CD4-positive, alpha-beta memory T cell (primary cell): ENCODE data around the gene NUP188. TPM values are rescaled to one million over a fixed set of nuclear protein-coding genes. Genes with fewer than 3 reads are reported as not detected.

Experiments used
- CTCF ChIA-PET: fragments of 350-600 bp; sonication (Branson Sonifier 250); formaldehyde crosslinking; loops from one replicate; lab custom pipeline; 2021; ENCODE audit warnings: inconsistent platforms; ENCODE audit not compliant: partially characterized antibody; lab: Charles Lee
- POLR2A ChIA-PET: fragments of 350-600 bp; sonication (Branson Sonifier 250); formaldehyde crosslinking; loops from one replicate; lab custom pipeline; 2021; ENCODE audit not compliant: partially characterized antibody; lab: Charles Lee
- DNase-seq, 5 donors: peaks; one replicate each; pipeline versions ENCODE4 v3.0.0 to v3.0.0-alpha.2; 2020 to 2022; ENCODE audit warnings: mixed read lengths in 1 of 5
- H3K27ac ChIP-seq: one replicate; pipeline ENCODE4 v1.7.0; 2013; ENCODE audit warnings: low read depth, low read length
- H3K27me3 ChIP-seq: 2 replicates; pipeline ENCODE4 v1.7.0; 2013; ENCODE audit warnings: mild to moderate bottlenecking, low read length, moderate library complexity; ENCODE audit not compliant: insufficient read depth
- H3K36me3 ChIP-seq: 2 replicates; pipeline ENCODE4 v1.7.0; 2013; ENCODE audit warnings: mild to moderate bottlenecking, low read length, moderate library complexity; ENCODE audit not compliant: insufficient read depth
- H3K4me1 ChIP-seq: 2 replicates; pipeline ENCODE4 v1.7.0; 2013; ENCODE audit warnings: mild to moderate bottlenecking, low read length, moderate library complexity; ENCODE audit not compliant: insufficient read depth
- H3K4me3 ChIP-seq, 2 donors: one replicate each; pipeline ENCODE4 v1.7.0; 2013; ENCODE audit warnings: low read length in 2 of 2, mild to moderate bottlenecking in 1 of 2
- H3K9me3 ChIP-seq, 2 donors: one replicate each; pipeline ENCODE4 v1.7.0; 2013; ENCODE audit warnings: low read length in 2 of 2, control low read depth in 1 of 2; ENCODE audit not compliant: control insufficient read depth in 1 of 2
- H3K27ac Mint-ChIP-seq, 7 donors: one replicate each; pipeline ENCODE4 v1.8.0; 2020 to 2021; ENCODE audit warnings: mixed read lengths in 7 of 7, mild to moderate bottlenecking in 6 of 7, inconsistent platforms in 3 of 7, moderate library complexity in 3 of 7
- H3K27me3 Mint-ChIP-seq, 2 donors: one replicate each; pipeline ENCODE4 v1.8.0; 2020 to 2021; ENCODE audit warnings: mixed read lengths in 2 of 2
- H3K36me3 Mint-ChIP-seq, 2 donors: one replicate each; pipeline ENCODE4 v1.8.0; 2020 to 2021; ENCODE audit warnings: mixed read lengths in 2 of 2, inconsistent platforms in 1 of 2, mild to moderate bottlenecking in 1 of 2
- H3K4me1 Mint-ChIP-seq, 4 donors: one replicate each; pipeline ENCODE4 v1.8.0; 2020 to 2021; ENCODE audit warnings: mixed read lengths in 4 of 4, mild to moderate bottlenecking in 1 of 4
- H3K4me3 Mint-ChIP-seq, 8 donors: one replicate each; pipeline ENCODE4 v1.8.0; 2020 to 2021; ENCODE audit warnings: mixed read lengths in 8 of 8, mild to moderate bottlenecking in 7 of 8, moderate library complexity in 6 of 8, inconsistent platforms in 3 of 8
- H3K9me3 Mint-ChIP-seq, 8 donors: one replicate each; pipeline ENCODE4 v1.8.0; 2020 to 2021; ENCODE audit warnings: mixed read lengths in 8 of 8, mild to moderate bottlenecking in 5 of 8, inconsistent platforms in 3 of 8, moderate library complexity in 1 of 8
- intact Hi-C: fragments of 100-400 bp; cut with micrococcal nuclease; formaldehyde crosslinking; loops from one replicate; pipeline ENCODE4 v1.15.1; 2023
- polyA plus RNA-seq, 2 donors: library from polyadenylated mRNA; unstranded; fragments of 300-500 nt; fragmentation: Illumina TruSeq; gene quantifications; one replicate each; pipeline ENCODE4 v1.2.3, GENCODE V29; 2021
- total RNA-seq, 2 experiments: library from RNA; stranded (reverse); gene quantifications; one replicate each; pipeline ENCODE4 v1.2.3, GENCODE V29; 2021

NUP188 gene
- total and polyA plus RNA-seq, 4 experiments from 2014 or later = 27.2 to 70.8 (median 54.8) TPM

GRCh38 chr9:129011170-129011569 is 63.7 kb downstream of the NUP188 start:
- POLR2A ChIA-PET = no interaction called here
- Mint-ChIP-seq H3K36me3 (peaks cover 10 to 51% of the 10 kb centered on the region in 2 donors), H3K4me3 (no peak overlapping the region), H3K27ac (peak overlapping the region in 2 of 7 donors; percentile 57 to 80), H3K9me3 (no peaks in the 10 kb centered on the region), H3K27me3 (no peaks in the 10 kb centered on the region), H3K4me1 (peaks cover 0 to 2% (median 0%) of the 10 kb centered on the region in 4 donors)
- H3K27me3 ChIP-seq = no peaks in the 10 kb centered on the region
- CTCF ChIA-PET = no interaction called here
- no peak for DNase-seq
- no peak overlapping the region for H3K27ac ChIP-seq
- no peaks in the 10 kb centered on the region for H3K4me1 ChIP-seq
- no peak overlapping the region for H3K4me3 ChIP-seq
- H3K36me3 ChIP-seq = peaks cover 40% of the 10 kb centered on the region
- intact Hi-C loops = no loop called here
- H3K9me3 ChIP-seq = no peaks in the 10 kb centered on the region

DNA sequence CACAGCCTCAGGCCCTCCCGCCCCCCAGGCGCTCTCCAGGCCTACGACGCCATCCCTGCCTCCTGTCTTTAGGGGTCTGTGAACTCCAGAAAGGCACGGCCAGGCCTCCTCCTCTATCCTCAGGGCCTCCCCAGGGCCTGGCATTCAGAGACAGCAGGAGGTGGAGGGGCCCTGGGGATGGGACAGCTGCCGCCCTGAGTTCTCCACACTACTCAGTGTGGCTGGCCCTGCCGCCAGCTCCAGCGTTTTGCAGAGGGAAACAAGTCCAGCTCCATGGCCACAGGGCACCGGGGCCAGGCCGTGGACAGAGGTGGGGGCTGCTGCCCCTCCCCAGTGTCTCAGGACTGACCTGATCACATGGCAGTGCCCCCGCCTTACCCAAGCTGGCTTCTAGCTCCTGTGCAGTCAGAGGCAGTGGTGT is 64.3 kb downstream of the NUP188 start:
- peaks cover 34% of the 10 kb centered on the region for H3K36me3 ChIP-seq
- H3K36me3 Mint-ChIP-seq = peaks cover 10 to 46% of the 10 kb centered on the region in 2 donors
- H3K27ac Mint-ChIP-seq = no peak overlapping the region
- CTCF ChIA-PET = no interaction called here
- no peak overlapping the region for H3K4me3 ChIP-seq
- H3K27me3 Mint-ChIP-seq = no peaks in the 10 kb centered on the region
- POLR2A ChIA-PET = no interaction called here
- H3K27me3 ChIP-seq = no peaks in the 10 kb centered on the region
- H3K9me3 Mint-ChIP-seq = no peaks in the 10 kb centered on the region
- no peak for DNase-seq
- intact Hi-C loops = no loop called here
- H3K9me3 ChIP-seq = no peaks in the 10 kb centered on the region
- no peak overlapping the region for H3K4me3 Mint-ChIP-seq
- H3K4me1 Mint-ChIP-seq = no peaks in the 10 kb centered on the region
- H3K4me1 ChIP-seq = no peaks in the 10 kb centered on the region
- no peak overlapping the region for H3K27ac ChIP-seq

- Mint-ChIP-seq H3K4me1 (no peaks in the 10 kb centered on the region), H3K9me3 (no peaks in the 10 kb centered on the region), H3K27me3 (no peaks in the 10 kb centered on the region), H3K36me3 (peaks cover 10 to 44% of the 10 kb centered on the region in 2 donors), H3K27ac (peak overlapping the region in 1 of 7 donors; percentile 48), H3K4me3 (no peak overlapping the region)
- H3K4me3 ChIP-seq = no peak overlapping the region
- no peak for DNase-seq
- ChIA-PET POLR2A (no interaction called here), CTCF (no interaction called here)
- no peaks in the 10 kb centered on the region for H3K27me3 ChIP-seq
- H3K4me1 ChIP-seq = no peaks in the 10 kb centered on the region
- H3K27ac ChIP-seq = no peak overlapping the region
- intact Hi-C loops = no loop called here
- no peaks in the 10 kb centered on the region for H3K9me3 ChIP-seq
- peaks cover 34% of the 10 kb centered on the region for H3K36me3 ChIP-seq
Measured at GRCh38 chr9:129012343-129012742, 64.8 kb downstream of the NUP188 start.

DNA sequence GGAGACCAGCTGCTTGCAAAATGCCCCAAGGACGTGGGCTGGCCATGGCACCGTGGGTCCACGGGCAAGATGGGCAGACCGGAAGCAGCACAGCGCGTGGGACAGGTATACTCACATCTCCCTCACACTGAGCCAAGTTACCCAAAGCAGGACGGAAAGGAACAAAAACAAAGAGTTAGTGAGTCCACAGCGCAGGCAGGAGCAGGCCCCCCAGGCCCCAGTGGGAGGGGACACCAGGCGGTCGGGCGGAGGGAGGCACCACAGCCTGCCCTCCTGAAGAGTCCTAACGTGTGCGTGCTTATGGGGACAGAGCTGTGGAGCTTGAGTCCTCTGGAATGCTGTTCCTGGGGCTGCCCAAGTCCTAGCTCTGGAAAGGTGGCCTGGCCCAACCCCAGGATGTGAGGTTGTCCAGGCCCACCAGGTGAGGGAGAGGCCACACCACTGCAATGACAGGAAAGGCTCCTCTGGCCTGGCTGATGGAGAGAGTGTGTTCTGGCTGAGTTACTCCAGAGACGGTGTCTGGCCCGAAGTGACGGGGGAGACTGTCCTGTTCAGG is 65.5 kb downstream of the NUP188 start:
- Histone ChIP-seq H3K9me3 (no peaks in the 10 kb centered on the region), H3K27me3 (no peaks in the 10 kb centered on the region), H3K36me3 (peaks cover 34% of the 10 kb centered on the region), H3K4me3 (no peak overlapping the region), H3K4me1 (no peaks in the 10 kb centered on the region), H3K27ac (no peak overlapping the region)
- Mint-ChIP-seq H3K36me3 (peaks cover 6 to 41% of the 10 kb centered on the region in 2 donors), H3K27ac (no peak overlapping the region), H3K4me1 (no peaks in the 10 kb centered on the region), H3K4me3 (no peak overlapping the region), H3K9me3 (no peaks in the 10 kb centered on the region), H3K27me3 (no peaks in the 10 kb centered on the region)
- DNase-seq = no peak
- intact Hi-C loops = no loop called here
- ChIA-PET POLR2A (interaction anchor here (1.2 kb wide), 1 partner anchor 15 kb away, joined by 5 read pairs; the partner anchor contains the start of gene SH3GLB2), CTCF (no interaction called here)

DNA sequence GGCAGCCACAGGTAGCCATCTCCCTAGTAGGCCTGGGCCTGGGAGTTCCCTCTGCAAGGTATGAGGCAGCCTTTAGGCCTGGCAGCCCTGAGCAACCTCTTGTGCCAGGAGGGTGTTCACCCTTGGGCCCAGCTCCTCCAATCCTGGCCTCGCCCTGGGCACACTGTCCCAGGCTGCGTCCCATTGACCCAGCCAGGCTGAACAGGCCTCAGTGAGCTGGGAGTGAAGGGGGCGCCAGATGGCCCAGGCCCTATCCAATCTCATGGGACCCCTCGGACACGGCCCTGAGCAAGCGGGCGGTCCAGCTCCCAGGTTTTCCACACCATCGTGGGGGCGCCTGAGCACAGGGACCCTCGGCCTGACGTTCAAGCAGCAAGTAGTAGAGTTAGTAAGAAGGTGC is 66.2 kb downstream of the NUP188 start:
- POLR2A ChIA-PET = interaction anchor here (1.2 kb wide), 1 partner anchor 15 kb away, joined by 5 read pairs; the partner anchor contains the start of gene SH3GLB2
- H3K27me3 Mint-ChIP-seq = no peaks in the 10 kb centered on the region
- no peak overlapping the region for H3K27ac Mint-ChIP-seq
- no peaks in the 10 kb centered on the region for H3K9me3 Mint-ChIP-seq
- H3K4me1 Mint-ChIP-seq = no peaks in the 10 kb centered on the region
- H3K27me3 ChIP-seq = no peaks in the 10 kb centered on the region
- no peaks in the 10 kb centered on the region for H3K9me3 ChIP-seq
- H3K4me1 ChIP-seq = no peaks in the 10 kb centered on the region
- intact Hi-C loops = no loop called here
- H3K4me3 ChIP-seq = no peak overlapping the region
- H3K27ac ChIP-seq = no peak overlapping the region
- H3K4me3 Mint-ChIP-seq = no peak overlapping the region
- peaks cover 6 to 42% of the 10 kb centered on the region in 2 donors for H3K36me3 Mint-ChIP-seq
- H3K36me3 ChIP-seq = peaks cover 32% of the 10 kb centered on the region
- no peak for DNase-seq
- CTCF ChIA-PET = no interaction called here

- peaks cover 31% of the 10 kb centered on the region for H3K36me3 ChIP-seq
- Mint-ChIP-seq H3K27me3 (no peaks in the 10 kb centered on the region), H3K36me3 (peaks cover 10 to 46% of the 10 kb centered on the region in 2 donors), H3K27ac (no peak overlapping the region), H3K9me3 (no peaks in the 10 kb centered on the region), H3K4me3 (no peak overlapping the region), H3K4me1 (peaks cover 0 to 2% (median 0%) of the 10 kb centered on the region in 4 donors)
- intact Hi-C loops = no loop called here
- H3K4me3 ChIP-seq = no peak overlapping the region
- no peaks in the 10 kb centered on the region for H3K4me1 ChIP-seq
- ChIA-PET CTCF (no interaction called here), POLR2A (interaction anchor here (1.2 kb wide), 1 partner anchor 14 kb away, joined by 5 read pairs; the partner anchor contains the start of gene SH3GLB2)
- no peak for DNase-seq
- H3K27me3 ChIP-seq = no peaks in the 10 kb centered on the region
- no peak overlapping the region for H3K27ac ChIP-seq
- H3K9me3 ChIP-seq = no peaks in the 10 kb centered on the region
Measured at GRCh38 chr9:129014124-129014523, 66.6 kb downstream of the NUP188 start.

- no peaks in the 10 kb centered on the region for H3K4me1 ChIP-seq
- POLR2A ChIA-PET = no interaction called here
- CTCF ChIA-PET = interaction anchor here (3.1 kb wide), 1 partner anchor 9 kb away, joined by 13 read pairs; no protein-coding TSS in a partner anchor
- peaks cover 31% of the 10 kb centered on the region for H3K36me3 ChIP-seq
- H3K4me3 Mint-ChIP-seq = no peak overlapping the region
- H3K27ac Mint-ChIP-seq = no peak overlapping the region
- H3K36me3 Mint-ChIP-seq = peaks cover 10 to 46% of the 10 kb centered on the region in 2 donors
- DNase-seq = no peak
- peaks cover 0 to 2% (median 0%) of the 10 kb centered on the region in 4 donors for H3K4me1 Mint-ChIP-seq
- H3K4me3 ChIP-seq = no peak overlapping the region
- intact Hi-C loops = no loop called here
- no peaks in the 10 kb centered on the region for H3K9me3 ChIP-seq
- H3K27me3 Mint-ChIP-seq = no peaks in the 10 kb centered on the region
- H3K9me3 Mint-ChIP-seq = no peaks in the 10 kb centered on the region
- H3K27me3 ChIP-seq = no peaks in the 10 kb centered on the region
- no peak overlapping the region for H3K27ac ChIP-seq
Measured at GRCh38 chr9:129014608-129015007, 67.1 kb downstream of the NUP188 start.
